ENCODE measurements around the gene CNN1. TPM values are rescaled to one million over a fixed set of nuclear protein-coding genes. Genes with fewer than 3 reads are reported as not detected.
A peak's percentile ranks its signal among the peaks of the same experiment; 100 is the strongest.

Gene CNN1
- total and polyA plus RNA-seq, 7 donors = 4.9 to 3,058 (median 1,586) TPM

GRCh38 chr19:11549386-11549953 lies 10.8 kb downstream of the CNN1 start:
- TF ChIP-seq CTCF (IDR thresholded peaks at IDR 0.05) = no peak
- TF ChIP-seq POLR2AphosphoS5 (IDR thresholded peaks at IDR 0.05) = peak; percentile 23 to 75 (median 52)
- Histone ChIP-seq H3K4me1 (peaks cover 0 to 77% (median 56%) of the 10 kb centered on the region in 4 donors), H3K27ac (peak overlapping the region; percentile 87 to 99 (median 98)), H3K9me3 (no peaks in the 10 kb centered on the region), H3K36me3 (peaks cover 41 to 82% (median 53%) of the 10 kb centered on the region in 4 donors), H3K27me3 (no peaks in the 10 kb centered on the region), H3K4me3 (no peak overlapping the region)
- WGBS, 2 donors = 92 to 93% methylated on average over 24 of the region's 24 CpGs
- intact Hi-C loops (cut with DNase I) = no loop called here
- no peak for DNase-seq

GRCh38 chr19:11550265-11550664 lies 11.6 kb downstream of the CNN1 start:
- peaks cover 41 to 81% (median 55%) of the 10 kb centered on the region in 4 donors for H3K36me3 ChIP-seq
- intact Hi-C loops (cut with DNase I) = no loop called here
- WGBS, 2 donors = 87 to 95% methylated on average over 8 of the region's 8 CpGs
- no peaks in the 10 kb centered on the region for H3K9me3 ChIP-seq
- no peak for DNase-seq
- H3K4me1 ChIP-seq = peaks cover 0 to 69% (median 49%) of the 10 kb centered on the region in 4 donors
- TF ChIP-seq POLR2AphosphoS5 (IDR thresholded peaks at IDR 0.05) (peak in 3 of 4 donors; percentile 36 to 51 (median 49)), CTCF (IDR thresholded peaks at IDR 0.05) (no peak), EP300 (IDR thresholded peaks at IDR 0.05) (no peak), POLR2A (IDR thresholded peaks at IDR 0.05) (no peak)
- peak overlapping the region; percentile 87 to 99 (median 98) for H3K27ac ChIP-seq
- no peaks in the 10 kb centered on the region for H3K27me3 ChIP-seq
- H3K4me3 ChIP-seq = no peak overlapping the region

- Histone ChIP-seq H3K4me3 (peak overlapping the region in 3 of 4 donors; percentile 13 to 28 (median 22)), H3K4me1 (peaks cover 0 to 59% (median 42%) of the 10 kb centered on the region in 4 donors)
Observed at GRCh38 chr19:11551603-11552235, 13.1 kb downstream of the CNN1 start.

GRCh38 chr19:11552666-11553372 lies 14.2 kb downstream of the CNN1 start:
- peak; percentile 64 for DNase-seq
- peaks cover 23 to 62% (median 38%) of the 10 kb centered on the region in 4 donors for H3K36me3 ChIP-seq
- intact Hi-C loops (cut with DNase I) = no loop called here
- WGBS, 2 donors = 80 to 84% methylated on average over 20 of the region's 20 CpGs
- TF ChIP-seq POLR2AphosphoS5 (IDR thresholded peaks at IDR 0.05) (no peak), POLR2A (IDR thresholded peaks at IDR 0.05) (no peak), CTCF (IDR thresholded peaks at IDR 0.05) (no peak), EP300 (IDR thresholded peaks at IDR 0.05) (no peak)
- H3K4me3 ChIP-seq = no peak overlapping the region
- H3K27ac ChIP-seq = peak overlapping the region; percentile 87 to 99 (median 98)
- H3K27me3 ChIP-seq = no peaks in the 10 kb centered on the region
- H3K9me3 ChIP-seq = no peaks in the 10 kb centered on the region
- H3K4me1 ChIP-seq = peaks cover 0 to 60% (median 48%) of the 10 kb centered on the region in 4 donors

More at GRCh38 chr19:11551603-11552235, 13.1 kb downstream of the CNN1 start:
- WGBS, 2 donors = 83 to 85% methylated on average over 26 of the region's 26 CpGs
- peak; percentile 7 to 69 (median 54) for TF ChIP-seq POLR2AphosphoS5 (IDR thresholded peaks at IDR 0.05)
- peak; percentile 17 to 59 (median 45) for TF ChIP-seq CTCF (IDR thresholded peaks at IDR 0.05)
- no peak for TF ChIP-seq POLR2A (IDR thresholded peaks at IDR 0.05)
- TF ChIP-seq EP300 (IDR thresholded peaks at IDR 0.05) = peak in 1 of 4 donors; percentile 2
- peak overlapping the region; percentile 87 to 99 (median 98) for H3K27ac ChIP-seq
- DNase-seq = peak; percentile 90
- H3K9me3 ChIP-seq = no peaks in the 10 kb centered on the region
- intact Hi-C loops (cut with DNase I) = loop anchor here (1.0 kb wide), 1 partner anchor 10 kb away; no protein-coding TSS in a partner anchor
- H3K27me3 ChIP-seq = no peaks in the 10 kb centered on the region
- peaks cover 31 to 73% (median 48%) of the 10 kb centered on the region in 4 donors for H3K36me3 ChIP-seq

Data from sigmoid colon (tissue), 7 donors.